Adrenal gland (tissue), 12 donors: Measurements from ENCODE around the gene SCUBE3. TPM values are rescaled to one million over a fixed set of nuclear protein-coding genes. Genes with fewer than 3 reads are reported as not detected.

ENCODE experiments used
- DNase-seq, 7 donors: peaks; one replicate each; pipeline ENCODE4 v3.0.0-alpha.2; 2019 to 2020
- H3K27ac ChIP-seq, 5 donors: fragments of 200-600 bp; sonication (generic) in 4 of 5; 1 replicate in 3 of 5; 2 replicates in 2 of 5; pipeline versions ENCODE4 v1.5.1 to v1.8.0; 2016 to 2020; ENCODE audit warnings: mild to moderate bottlenecking in 1 of 5
- H3K27me3 ChIP-seq: fragments of 200-600 bp; 2 replicates; pipeline ENCODE4 v1.8.0; 2021
- H3K36me3 ChIP-seq, 2 donors: fragments of 200-600 bp; replicated peaks in 1 of 2; 1 replicate in 1 of 2; 2 replicates in 1 of 2; pipeline versions ENCODE4 v1.5.1 to v1.8.0; 2018 to 2022
- H3K4me1 ChIP-seq, 2 donors: fragments of 200-600 bp; replicated peaks in 1 of 2; 1 replicate in 1 of 2; 2 replicates in 1 of 2; pipeline versions ENCODE4 v1.5.1 to v1.8.0; 2018 to 2021
- H3K4me3 ChIP-seq, 4 donors: fragments of 200-600 bp; sonication (generic) in 3 of 4; one replicate each; pipeline ENCODE4 v1.5.1; 2016 to 2018
- H3K9me3 ChIP-seq, 3 donors: fragments of 200-600 bp; sonication (generic) in 1 of 3; replicated peaks in 1 of 3; 1 replicate in 2 of 3; 2 replicates in 1 of 3; pipeline versions ENCODE4 v1.5.1 to v1.8.0; 2016 to 2021
- POLR2A ChIP-seq, 2 donors: fragments of 450-650 bp; IDR thresholded peaks; one replicate each; pipeline ENCODE4 v1.6.1; 2017; ENCODE audit warnings: antibody characterized with exemption in 2 of 2, mild to moderate bottlenecking in 2 of 2, moderate library complexity in 1 of 2
- WGBS, 4 donors: extraction: QIAGEN DNeasy Blood & Tissue Kit in 2 of 4; methylation state at CpG; one replicate each; pipeline versions ENCODE4 v1.1.5 to v1.1.7; 2013 to 2017; 5-methylcytosine and 5-hydroxymethylcytosine counted together
- intact Hi-C, 2 donors: fragments of 100-400 bp; cut with DNase I; formaldehyde crosslinking; loops; one replicate each; pipeline versions ENCODE4 v1.14.1 to v1.15.0; 2022 to 2023
- polyA plus RNA-seq, 3 donors: library from polyadenylated mRNA; stranded (reverse); fragments of 200-250 nt in 2 of 3; fragments of 350-450 nt in 1 of 3; fragmentation: Illumina TruSeq in 1 of 3; extraction: RNeasy Lipid Tissue Mini Kit (QIAGEN cat#74804) in 1 of 3; gene quantifications; one replicate each; pipeline ENCODE4 v1.2.3, GENCODE V29; 2013 to 2014
- total RNA-seq, 9 donors: library from RNA; depleted of rRNA in 4 of 9; stranded (reverse); fragments of >200 nt in 4 of 9; fragments of 120-200 nt in 1 of 9; fragmentation: NEBNext Ultra II Directional in 1 of 9; extraction: Animal tissue kit (Norgen Biotek cat#: 25700) in 1 of 9; gene quantifications; one replicate each; pipeline versions ENCODE4 v1.1.0 to v1.2.4, GENCODE V29; 2013 to 2023
- TF ChIP-seq, protein P1 (sequence below), 6 experiments: fragments of 450-650 bp in 4 of 6; fragments of 200-600 bp in 2 of 6; sonication (generic) in 1 of 6; IDR thresholded peaks; 1 replicate in 5 of 6; 2 replicates in 1 of 6; pipeline versions ENCODE4 v1.5.1 to v1.8.0; 2016 to 2021; ENCODE audit warnings: antibody characterized with exemption in 6 of 6, mild to moderate bottlenecking in 2 of 6, moderate library complexity in 1 of 6
- donor health status: healthy with polysubstance abuse.
- donor health status: Bipolar disorder and iron deficiency.
- donor health status: DM: yes; HTN: yes; CAD: no.
- donor health status: DM: no; HTN: no; CAD: no.
- donor health status: DM: no; HTN: no; CAD: no.
- donor health status: DM: yes; HTN: yes; CAD: no.

SCUBE3 gene
- total and polyA plus RNA-seq, 12 donors = 0.50 to 32.8 (median 5.4) TPM

DNA sequence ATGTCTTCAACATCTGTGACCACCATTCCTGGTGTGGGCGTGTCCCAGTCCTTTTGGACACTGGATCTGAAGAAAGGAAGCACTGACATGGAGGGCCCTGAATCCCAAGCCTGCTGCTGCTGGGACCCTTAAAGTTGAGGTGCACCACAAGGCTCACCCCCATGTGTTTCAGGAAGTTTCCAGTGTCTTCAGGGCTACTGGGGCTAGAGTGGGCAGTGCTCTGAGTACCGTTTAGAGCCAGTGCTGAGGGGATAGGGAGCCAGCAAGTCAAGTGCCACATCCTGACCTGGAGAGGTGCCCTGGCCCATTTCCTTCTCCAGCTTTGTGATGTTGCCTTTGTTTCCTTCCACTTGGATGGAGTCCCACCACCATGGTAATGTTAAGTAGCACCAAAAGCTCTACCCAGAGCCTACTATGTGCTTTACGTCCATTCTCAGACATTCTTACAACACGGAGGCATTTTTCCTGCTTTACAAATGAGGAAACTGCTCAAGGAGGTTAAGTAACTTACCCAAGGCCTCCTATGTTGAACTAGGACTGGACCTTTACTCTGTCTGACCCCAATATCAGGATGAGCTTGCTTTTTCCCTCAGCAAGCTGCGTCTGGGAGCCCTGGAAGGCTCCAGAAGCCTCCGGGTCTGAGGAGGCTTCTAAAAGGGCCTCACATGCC lies 83.3 kb downstream of the SCUBE3 start:
- no peak for DNase-seq
- H3K9me3 ChIP-seq = no peaks in the 10 kb centered on the region
- TF ChIP-seq POLR2A (IDR thresholded peaks at IDR 0.05) = no peak
- TF ChIP-seq, protein P1, sequence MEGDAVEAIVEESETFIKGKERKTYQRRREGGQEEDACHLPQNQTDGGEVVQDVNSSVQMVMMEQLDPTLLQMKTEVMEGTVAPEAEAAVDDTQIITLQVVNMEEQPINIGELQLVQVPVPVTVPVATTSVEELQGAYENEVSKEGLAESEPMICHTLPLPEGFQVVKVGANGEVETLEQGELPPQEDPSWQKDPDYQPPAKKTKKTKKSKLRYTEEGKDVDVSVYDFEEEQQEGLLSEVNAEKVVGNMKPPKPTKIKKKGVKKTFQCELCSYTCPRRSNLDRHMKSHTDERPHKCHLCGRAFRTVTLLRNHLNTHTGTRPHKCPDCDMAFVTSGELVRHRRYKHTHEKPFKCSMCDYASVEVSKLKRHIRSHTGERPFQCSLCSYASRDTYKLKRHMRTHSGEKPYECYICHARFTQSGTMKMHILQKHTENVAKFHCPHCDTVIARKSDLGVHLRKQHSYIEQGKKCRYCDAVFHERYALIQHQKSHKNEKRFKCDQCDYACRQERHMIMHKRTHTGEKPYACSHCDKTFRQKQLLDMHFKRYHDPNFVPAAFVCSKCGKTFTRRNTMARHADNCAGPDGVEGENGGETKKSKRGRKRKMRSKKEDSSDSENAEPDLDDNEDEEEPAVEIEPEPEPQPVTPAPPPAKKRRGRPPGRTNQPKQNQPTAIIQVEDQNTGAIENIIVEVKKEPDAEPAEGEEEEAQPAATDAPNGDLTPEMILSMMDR (IDR thresholded peaks at IDR 0.05) = no peak
- intact Hi-C loops = no loop called here
- no peak overlapping the region for H3K4me3 ChIP-seq
- H3K27me3 ChIP-seq = no peaks in the 10 kb centered on the region
- WGBS, 4 donors = 48 to 76% (median 65%) methylated on average over 4 to 6 of the region's 6 CpGs
- peaks cover 0 to 6% of the 10 kb centered on the region in 2 donors for H3K4me1 ChIP-seq
- H3K36me3 ChIP-seq = peaks cover 0 to 36% of the 10 kb centered on the region in 2 donors
- H3K27ac ChIP-seq = peak overlapping the region in 1 of 5 donors; percentile 26

DNA sequence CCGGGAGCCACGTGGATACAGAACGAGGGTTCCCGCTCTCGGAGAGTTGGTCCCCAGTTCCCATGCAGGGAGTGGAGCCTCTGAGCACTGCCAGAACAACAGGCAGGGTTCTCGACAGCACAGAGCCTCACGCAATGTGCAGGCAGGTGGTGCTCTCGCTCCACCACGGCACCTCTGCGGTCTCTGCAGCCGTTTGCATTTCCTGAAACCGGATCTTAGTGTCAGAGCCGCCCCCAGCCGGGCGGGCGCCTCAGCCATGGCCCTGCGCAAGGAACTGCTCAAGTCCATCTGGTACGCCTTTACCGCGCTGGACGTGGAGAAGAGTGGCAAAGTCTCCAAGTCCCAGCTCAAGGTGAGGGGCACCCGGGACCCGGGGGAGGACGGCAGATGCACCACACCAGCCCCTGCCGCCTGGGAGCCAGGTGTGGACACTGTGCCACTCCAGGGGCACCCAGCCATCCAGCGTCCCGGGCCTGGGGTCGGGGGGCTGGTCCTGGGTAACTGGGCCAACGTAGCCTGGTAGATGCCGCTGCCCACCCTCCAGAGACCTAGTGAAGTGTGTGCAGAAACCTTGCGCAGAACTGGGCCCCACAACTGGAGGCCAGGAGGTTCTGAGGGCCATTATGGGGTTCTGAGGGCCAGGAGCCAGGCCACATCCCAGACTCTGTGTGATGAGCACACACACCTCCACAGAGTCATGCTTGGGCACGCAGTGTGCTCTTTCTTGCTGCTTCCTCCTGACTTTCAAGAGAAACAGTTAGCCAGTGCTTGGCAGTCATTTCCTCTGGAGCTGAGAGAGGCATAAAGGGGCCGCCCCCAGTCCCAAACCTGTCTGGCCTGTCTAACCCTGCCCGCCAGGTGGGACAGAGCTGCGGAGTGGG lies 84.1 kb downstream of the SCUBE3 start, which contains the start of gene DEF6:
Gene DEF6 (plus strand): TSS at position 218 of the 881 bp plus-strand sequence. CDS start 39 bp downstream, at position 257.
- Histone ChIP-seq H3K36me3 (peaks cover 0 to 29% of the 10 kb centered on the region in 2 donors), H3K9me3 (no peaks in the 10 kb centered on the region), H3K27ac (peak within 1 kb of the TSS in 2 of 5 donors; percentile 26 to 85), H3K4me3 (peak within 1 kb of the TSS in 1 of 4 donors; percentile 38), H3K4me1 (peaks cover 0 to 6% of the 10 kb centered on the region in 2 donors), H3K27me3 (no peaks in the 10 kb centered on the region)
- intact Hi-C loops = no loop called here
- TF ChIP-seq POLR2A (IDR thresholded peaks at IDR 0.05) = no peak
- TF ChIP-seq, protein P1 (IDR thresholded peaks at IDR 0.05) = peak in 5 of 6 experiments; percentile 35 to 59 (median 52)
- 44 to 53% (median 45%) methylated on average over 22 to 35 of the region's 35 CpGs; no CpG with 5 or more reads in 1 of the 4 donors for WGBS, 4 donors
- DNase-seq = peak; percentile 52 to 82 (median 62)

GRCh38 chr6:35298625-35299140 lies 84.9 kb downstream of the SCUBE3 start:
- WGBS, 4 donors = 82 to 88% (median 86%) methylated on average over 5 to 6 of the region's 6 CpGs

More at GRCh38 chr6:35298625-35299140, 84.9 kb downstream of the SCUBE3 start:
- peaks cover 0 to 6% of the 10 kb centered on the region in 2 donors for H3K4me1 ChIP-seq
- H3K27ac ChIP-seq = peak overlapping the region in 1 of 5 donors; percentile 85
- peak overlapping the region in 1 of 4 donors; percentile 38 for H3K4me3 ChIP-seq
- no peaks in the 10 kb centered on the region for H3K27me3 ChIP-seq
- no peak for DNase-seq
- H3K9me3 ChIP-seq = no peaks in the 10 kb centered on the region
- intact Hi-C loops = no loop called here
- peaks cover 0 to 21% of the 10 kb centered on the region in 2 donors for H3K36me3 ChIP-seq
- TF ChIP-seq POLR2A (IDR thresholded peaks at IDR 0.05) = no peak
- TF ChIP-seq, protein P1 (IDR thresholded peaks at IDR 0.05) = no peak
